K562 (cell line): ENCODE data around the gene DCPS. TPM values are rescaled to one million over a fixed set of nuclear protein-coding genes. Genes with fewer than 3 reads are reported as not detected.
A peak's percentile ranks its signal among the peaks of the same experiment; 100 is the strongest.

Source experiments
- ATAC-seq: fragments of 200-7000 bp; cut with Tn5 transposase; 3 replicates; pipeline ENCODE4 v1.9.1; 2020; ENCODE audit warnings: moderate library complexity
- BruUV-seq: library from RNA; stranded (reverse); fragments of 400-500 nt; replicated peaks from 2 replicates; lab custom pipeline; 2021; lab: Mats Ljungman, UMichigan
- CTCF ChIA-PET: fragments of 300-600 bp; formaldehyde crosslinking; extraction: SDS; loops from one replicate; lab custom pipeline; 2021; ENCODE audit warnings: low intra/inter-chr PET ratio; lab: Yijun Ruan, JAX
- POLR2A ChIA-PET: fragments of 300-600, 350-650 bp; sonication (Branson Sonifier 250); formaldehyde crosslinking; extraction: SDS; loops from one replicate; lab custom pipeline; 2021; ENCODE audit warnings: antibody characterized with exemption, inconsistent platforms; lab: Yijun Ruan, JAX
- DNase-seq, 4 experiments: peaks; one replicate each; pipeline versions ENCODE4 v3.0.0 to v3.0.0-alpha.2; 2011 to 2018; ENCODE audit warnings: low spot score in 3 of 4, mixed read lengths in 3 of 4; ENCODE audit errors: extremely low read depth in 1 of 4
- FAIRE-seq: peaks from 2 replicates; lab custom pipeline; 2011; peaks lifted over from hg19 to GRCh38; lab: Jason Lieb, UNC
- H2AFZ ChIP-seq: 2 replicates; pipeline ENCODE4 v1.6.0; 2011; ENCODE audit warnings: low read depth, low read length, control low read depth, inconsistent platforms
- H3K27ac ChIP-seq: fragments of 200-600 bp; 3 replicates; pipeline ENCODE4 v1.8.0; 2011; ENCODE audit warnings: low read depth, mild to moderate bottlenecking, control low read depth, inconsistent platforms, low read length, moderate library complexity, mixed read lengths; ENCODE audit errors: extremely low read depth
- H3K27me3 ChIP-seq, 2 experiments: fragments of 300-600 bp in 1 of 2; 2 replicates in 1 of 2; 3 replicates in 1 of 2; pipeline versions ENCODE4 v1.6.0 to v1.8.0; 2011; ENCODE audit warnings: inconsistent platforms in 2 of 2, low read length in 2 of 2, mild to moderate bottlenecking in 1 of 2, mixed read lengths in 1 of 2, moderate library complexity in 1 of 2; ENCODE audit not compliant: control insufficient read depth in 2 of 2, insufficient read depth in 2 of 2
- H3K36me3 ChIP-seq: fragments of 300-600 bp; 3 replicates; pipeline ENCODE4 v1.8.0; 2011; ENCODE audit warnings: mild to moderate bottlenecking, low read length, inconsistent platforms; ENCODE audit not compliant: control insufficient read depth, insufficient read depth
- H3K4me1 ChIP-seq, 2 experiments: fragments of 200-600 bp in 1 of 2; replicated peaks in 1 of 2; 2 replicates in 1 of 2; 3 replicates in 1 of 2; pipeline versions ENCODE4 v1.5.1 to v1.8.0; 2011; ENCODE audit warnings: inconsistent platforms in 2 of 2, low read length in 2 of 2, mild to moderate bottlenecking in 1 of 2, mixed read lengths in 1 of 2, moderate library complexity in 1 of 2; ENCODE audit not compliant: control insufficient read depth in 2 of 2, insufficient read depth in 2 of 2
- H3K4me2 ChIP-seq: 2 replicates; pipeline ENCODE4 v1.6.1; 2011; ENCODE audit warnings: low read length, control low read depth, inconsistent platforms, mixed read lengths; ENCODE audit not compliant: insufficient read depth
- H3K4me3 ChIP-seq: fragments of 200-600 bp; sonication (generic), shearing (Covaris generic); 2 replicates; pipeline ENCODE4 v1.5.1; 2016; ENCODE audit warnings: control low read depth, inconsistent platforms
- H3K79me2 ChIP-seq: fragments of 200-600 bp; 3 replicates; pipeline ENCODE4 v1.8.0; 2011; ENCODE audit warnings: low read length, inconsistent platforms; ENCODE audit not compliant: control insufficient read depth, insufficient read depth
- H3K9ac ChIP-seq, 2 experiments: 2 replicates each; pipeline versions ENCODE4 v1.6.0 to v1.6.1; 2011; ENCODE audit warnings: low read depth in 2 of 2, low read length in 2 of 2, control low read depth in 1 of 2, inconsistent platforms in 1 of 2, mild to moderate bottlenecking in 1 of 2, mixed read lengths in 1 of 2; ENCODE audit not compliant: insufficient read depth in 1 of 2
- H3K9me1 ChIP-seq: one replicate; pipeline ENCODE4 v1.6.0; 2011; ENCODE audit warnings: inconsistent platforms, mild to moderate bottlenecking, low read length, moderate library complexity; ENCODE audit not compliant: control insufficient read depth, insufficient read depth
- H3K9me3 ChIP-seq: replicated peaks from 2 replicates; pipeline ENCODE4 v1.5.1; 2011; ENCODE audit warnings: low read depth, low read length, inconsistent platforms; ENCODE audit not compliant: control insufficient read depth, insufficient read depth
- H4K20me1 ChIP-seq: replicated peaks from 2 replicates; pipeline ENCODE4 v1.6.1; 2011; ENCODE audit warnings: low read length, inconsistent platforms, mixed read lengths; ENCODE audit not compliant: control insufficient read depth, insufficient read depth
- BRF1 ChIP-seq: IDR thresholded peaks from 3 replicates; pipeline ENCODE4 v1.6.1; 2011; ENCODE audit warnings: borderline replicate concordance, mild to moderate bottlenecking; ENCODE audit not compliant: insufficient read length; ENCODE audit errors: extremely low read depth
- ESRRA ChIP-seq: fragments of 450-650 bp; IDR thresholded peaks from 2 replicates; pipeline ENCODE4 v1.6.1; 2014; ENCODE audit warnings: low read depth, mild to moderate bottlenecking, moderate library complexity, borderline replicate concordance
- RBM15 ChIP-seq: fragments of 200-400 bp; formaldehyde crosslinking; IDR thresholded peaks from 2 replicates; pipeline ENCODE4 v1.6.1; 2018; ENCODE audit warnings: mild to moderate bottlenecking, low read length, moderate library complexity; ENCODE audit not compliant: insufficient read depth
- YY1 ChIP-seq, 3 experiments: IDR thresholded peaks; 2 replicates each; pipeline ENCODE4 v1.6.1; 2011; ENCODE audit warnings: low read length in 2 of 3, mild to moderate bottlenecking in 2 of 3, moderate library complexity in 2 of 3, borderline replicate concordance in 1 of 3, control low read depth in 1 of 3, low read depth in 1 of 3; ENCODE audit not compliant: insufficient read depth in 3 of 3, insufficient replicate concordance in 2 of 3, control insufficient read depth in 1 of 3, insufficient read length in 1 of 3; ENCODE audit errors: extremely low read depth in 1 of 3
- ZEB2 ChIP-seq: fragments of 450-650 bp; IDR thresholded peaks from 2 replicates; pipeline ENCODE4 v1.6.1; 2016
- ZNF263 ChIP-seq: sonication (generic); formaldehyde crosslinking; IDR thresholded peaks from 2 replicates; pipeline ENCODE4 v1.8.0; 2022; ENCODE audit warnings: mild to moderate bottlenecking, missing genetic modification reagents, borderline replicate concordance
- ZNF609 ChIP-seq: sonication (generic); formaldehyde crosslinking; IDR thresholded peaks from 2 replicates; pipeline ENCODE4 v1.8.1; 2023; ENCODE audit warnings: missing genetic modification reagents, mild to moderate bottlenecking, borderline replicate concordance
- ZNF77 ChIP-seq: fragments of 250-450 bp; sonication (Bioruptor Pico); IDR thresholded peaks from 2 replicates; pipeline ENCODE4 v1.5.0; 2020
- WGBS: fragments of 100-300 bp; shearing (Covaris generic); methylation state at CpG from one replicate; pipeline ENCODE4 v1.1.6; 2016; ENCODE audit warnings: low coverage, mixed read lengths; ENCODE audit not compliant: insufficient coverage; ENCODE audit errors: missing lambda C conversion rate; 5-methylcytosine and 5-hydroxymethylcytosine counted together
- in situ Hi-C: fragments of 300-500 bp; cut with MboI; formaldehyde crosslinking; loops from 4 replicates; pipeline ENCODE4 v1.15.0; 2018; ENCODE audit warnings: inconsistent platforms, mixed read lengths
- intact Hi-C: fragments of 100-400 bp; cut with micrococcal nuclease; formaldehyde crosslinking; loops from 2 replicates; pipeline ENCODE4 v1.14.2; 2022
- polyA plus RNA-seq, 8 experiments: library from polyadenylated mRNA; depleted of rRNA in 4 of 8; stranded (reverse) in 5 of 8; unstranded in 3 of 8; fragments of >200 nt; fragmentation: Nextera tagmentation in 2 of 8; fragmentation: Illumina TruSeq in 1 of 8; extraction: Ambion mirVana in 2 of 8; extraction: Trizol in 1 of 8; gene quantifications; 2 replicates each; pipeline versions ENCODE4 v1.2.1 to v1.2.3, GENCODE V29; 2011 to 2014; ENCODE audit warnings: inconsistent platforms in 1 of 8, missing spikeins in 1 of 8
- total RNA-seq, 7 experiments: library from RNA; depleted of rRNA in 6 of 7; stranded (reverse); fragments of >200 nt in 6 of 7; fragmentation: Illumina TruSeq in 2 of 7; extraction: Trizol in 2 of 7; gene quantifications; 2 replicates each; pipeline versions ENCODE4 v1.2.1 to v1.2.3, GENCODE V29; 2011 to 2021; ENCODE audit warnings: low replicate concordance in 1 of 7

The DCPS gene
- total and polyA plus RNA-seq, 9 of the 15 experiments (the other 6 are each of a cell fraction or from before 2014, with no cell fraction given) = 8.7 to 38.1 (median 17.9) TPM

GRCh38 chr11:126281666-126282175 is 22.1 kb upstream of the DCPS start:
- 88% methylated on average over 10 of the region's 10 CpGs for WGBS
- BruUV-seq = no TSS peak
- no peak for DNase-seq
- peaks cover 15% of the 10 kb centered on the region; the same call in 2 of the 3 replicates for H3K36me3 ChIP-seq
- intact Hi-C loops = no loop called here
- CTCF ChIA-PET = no interaction called here
- H3K4me3 ChIP-seq = no peak overlapping the region
- no peak overlapping the region for H3K9ac ChIP-seq
- no peak overlapping the region for H3K27ac ChIP-seq
- TF ChIP-seq ZNF609 (CRISPR knock-in tag) (no peak), BRF1 (no peak), YY1 (IDR thresholded peaks at IDR 0.05; ENCODE audit: borderline replicate concordance in 1 of 3, control insufficient read depth in 1 of 3, extremely low read depth in 1 of 3, insufficient read depth in 3 of 3, insufficient read length in 1 of 3, insufficient replicate concordance in 2 of 3, low read depth in 1 of 3, low read length in 2 of 3) (no peak), ZEB2 (no peak), ESRRA (no peak), RBM15 (no peak), ZNF263 (no peak), ZNF77 (CRISPR knock-in tag) (no peak)
- no peaks in the 10 kb centered on the region; the same call in 1 of the 2 replicates for H4K20me1 ChIP-seq
- no peak for ATAC-seq
- no peak for FAIRE-seq
- peaks cover 19 to 26% of the 10 kb centered on the region in 2 experiments; a peak in 4 of 5 replicates for H3K4me1 ChIP-seq
- H3K9me1 ChIP-seq = no peaks in the 10 kb centered on the region
- 0 out of 2 replicates have a peak overlapping the region, but pooled peaks have one; percentile 90 for H3K4me2 ChIP-seq
- H2AFZ ChIP-seq = no peak overlapping the region
- H3K27me3 ChIP-seq = no peaks in the 10 kb centered on the region
- no peaks in the 10 kb centered on the region for H3K79me2 ChIP-seq
- POLR2A ChIA-PET = interaction anchor here (0.6 to 2.5 kb wide), 4 partner anchors 9 to 14 kb away, joined by 3 to 14 read pairs (median 5); partner anchors contain the start of genes FOXRED1 and SRPRA
- in situ Hi-C loops = no loop called here
- no peaks in the 10 kb centered on the region for H3K9me3 ChIP-seq
